Measurements from ENCODE around the gene BACE2. TPM values are rescaled to one million over a fixed set of nuclear protein-coding genes. Genes with fewer than 3 reads are reported as not detected.

Gene BACE2
- total RNA-seq, 3 donors from 2014 or later (not counting 1 experiment from before 2014, with no cell fraction given), result 0.12 to 10.3 (median 0.29) TPM

- H3K27me3 ChIP-seq (ENCODE audit: control insufficient read depth, insufficient read depth, low read length), result no peaks in the 10 kb centered on the region
- TF ChIP-seq CTCF (IDR thresholded peaks at IDR 0.05), result no peak
- Mint-ChIP-seq H3K27me3 (ENCODE audit: low read depth in 2 of 2) (peaks cover 2 to 4% of the 10 kb centered on the region in 2 donors), H3K9me3 (peaks cover 0 to 3% of the 10 kb centered on the region in 2 donors), H3K4me3 (no peak overlapping the region), H3K36me3 (peaks cover 4% of the 10 kb centered on the region), H3K27ac (no peak overlapping the region), H3K4me1 (no peaks in the 10 kb centered on the region)
- no peaks in the 10 kb centered on the region for H3K9me3 ChIP-seq (ENCODE audit: control insufficient read depth, insufficient read depth, low read length)
- DNase-seq (no peak), ATAC-seq (no peak)
- no peaks in the 10 kb centered on the region for H3K36me3 ChIP-seq (ENCODE audit: control insufficient read depth, insufficient read depth, low read length)
- H3K4me3 ChIP-seq (ENCODE audit: low read length), result no peak overlapping the region
- intact Hi-C loops (cut with micrococcal nuclease), result no loop called here
- 95% methylated on average over 2 of the region's 2 CpGs for WGBS (ENCODE audit: insufficient coverage)
- no peak overlapping the region for H3K27ac ChIP-seq (ENCODE audit: low read length)
- H3K4me1 ChIP-seq (ENCODE audit: control insufficient read depth, insufficient read depth, low read length), result no peaks in the 10 kb centered on the region
Observed at GRCh38 chr21:41267346-41267745, 99.4 kb downstream of the BACE2 start.

GRCh38 chr21:41269535-41269934 lies 101.6 kb downstream of the BACE2 start:
- H3K4me3 ChIP-seq (ENCODE audit: low read length), result no peak overlapping the region
- no peaks in the 10 kb centered on the region for H3K27me3 ChIP-seq (ENCODE audit: control insufficient read depth, insufficient read depth, low read length)
- Mint-ChIP-seq H3K27ac (no peak overlapping the region), H3K27me3 (ENCODE audit: low read depth in 2 of 2) (peaks cover 4 to 10% of the 10 kb centered on the region in 2 donors), H3K4me3 (no peak overlapping the region), H3K4me1 (no peaks in the 10 kb centered on the region), H3K36me3 (peaks cover 10% of the 10 kb centered on the region), H3K9me3 (peaks cover 3% of the 10 kb centered on the region in 2 donors)
- no peak overlapping the region for H3K27ac ChIP-seq (ENCODE audit: low read length)
- intact Hi-C loops (cut with micrococcal nuclease), result no loop called here
- TF ChIP-seq CTCF (IDR thresholded peaks at IDR 0.05), result no peak
- H3K9me3 ChIP-seq (ENCODE audit: control insufficient read depth, insufficient read depth, low read length), result no peaks in the 10 kb centered on the region
- ATAC-seq (no peak), DNase-seq (no peak)
- no peaks in the 10 kb centered on the region for H3K36me3 ChIP-seq (ENCODE audit: control insufficient read depth, insufficient read depth, low read length)
- H3K4me1 ChIP-seq (ENCODE audit: control insufficient read depth, insufficient read depth, low read length), result no peaks in the 10 kb centered on the region
- 60% methylated on average over 1 of the region's 1 CpG for WGBS (ENCODE audit: insufficient coverage)

GRCh38 chr21:41277196-41277595 lies 109.2 kb downstream of the BACE2 start:
- H3K9me3 ChIP-seq (ENCODE audit: control insufficient read depth, insufficient read depth, low read length), result no peaks in the 10 kb centered on the region
- peaks cover 8% of the 10 kb centered on the region for H3K36me3 Mint-ChIP-seq
- DNase-seq (no peak), ATAC-seq (no peak)
- H3K27me3 ChIP-seq (ENCODE audit: control insufficient read depth, insufficient read depth, low read length), result no peaks in the 10 kb centered on the region
- intact Hi-C loops (cut with micrococcal nuclease), result no loop called here
- no peaks in the 10 kb centered on the region for H3K36me3 ChIP-seq (ENCODE audit: control insufficient read depth, insufficient read depth, low read length)
- no peak overlapping the region for H3K4me3 ChIP-seq (ENCODE audit: low read length)
- no peak for TF ChIP-seq CTCF (IDR thresholded peaks at IDR 0.05)
- 84% methylated on average over 12 of the region's 12 CpGs for WGBS (ENCODE audit: insufficient coverage)
- no peaks in the 10 kb centered on the region for H3K4me1 Mint-ChIP-seq
- peaks cover 2 to 3% of the 10 kb centered on the region in 2 donors for H3K9me3 Mint-ChIP-seq
- H3K27ac Mint-ChIP-seq, result no peak overlapping the region
- no peak overlapping the region for H3K4me3 Mint-ChIP-seq
- H3K27ac ChIP-seq (ENCODE audit: low read length), result no peak overlapping the region
- no peaks in the 10 kb centered on the region for H3K4me1 ChIP-seq (ENCODE audit: control insufficient read depth, insufficient read depth, low read length)
- H3K27me3 Mint-ChIP-seq (ENCODE audit: low read depth in 2 of 2), result peaks cover 6 to 43% of the 10 kb centered on the region in 2 donors

- peaks cover 0 to 2% of the 10 kb centered on the region in 2 donors for H3K9me3 Mint-ChIP-seq
Observed at GRCh38 chr21:41277846-41278245, 109.9 kb downstream of the BACE2 start.

More at GRCh38 chr21:41277846-41278245, 109.9 kb downstream of the BACE2 start:
- no peak overlapping the region for H3K4me3 Mint-ChIP-seq
- peaks cover 1% of the 10 kb centered on the region for H3K36me3 Mint-ChIP-seq
- intact Hi-C loops (cut with micrococcal nuclease), result no loop called here
- Histone ChIP-seq H3K27ac (ENCODE audit: low read length) (no peak overlapping the region), H3K9me3 (ENCODE audit: control insufficient read depth, insufficient read depth, low read length) (no peaks in the 10 kb centered on the region), H3K36me3 (ENCODE audit: control insufficient read depth, insufficient read depth, low read length) (no peaks in the 10 kb centered on the region), H3K4me3 (ENCODE audit: low read length) (no peak overlapping the region), H3K4me1 (ENCODE audit: control insufficient read depth, insufficient read depth, low read length) (no peaks in the 10 kb centered on the region), H3K27me3 (ENCODE audit: control insufficient read depth, insufficient read depth, low read length) (no peaks in the 10 kb centered on the region)
- no peak for DNase-seq
- H3K4me1 Mint-ChIP-seq, result no peaks in the 10 kb centered on the region
- WGBS (ENCODE audit: insufficient coverage), result 84% methylated on average over 4 of the region's 4 CpGs
- no peak for TF ChIP-seq CTCF (IDR thresholded peaks at IDR 0.05)
- no peak overlapping the region for H3K27ac Mint-ChIP-seq
- peaks cover 4 to 39% of the 10 kb centered on the region in 2 donors for H3K27me3 Mint-ChIP-seq (ENCODE audit: low read depth in 2 of 2)
- ATAC-seq, result no peak

Data from natural killer cell (primary cell).